Neural cell (in vitro differentiated cells): ENCODE measurements around the gene KIF12. TPM values are rescaled to one million over a fixed set of nuclear protein-coding genes. Genes with fewer than 3 reads are reported as not detected.

Experiments used
- H2AFZ ChIP-seq: fragments of 200-600, 300-800 bp; sonication (generic), shearing (Covaris generic); 2 replicates; pipeline ENCODE4 v1.6.0; 2014; ENCODE audit warnings: low read depth, mild to moderate bottlenecking, antibody characterized with exemption, low read length, moderate library complexity
- H3F3A ChIP-seq: fragments of 200-600 bp; shearing (Covaris generic); 2 replicates; pipeline ENCODE4 v1.6.1; 2016; ENCODE audit warnings: mild to moderate bottlenecking, moderate library complexity, mixed read lengths, antibody characterized with exemption, low read length; ENCODE audit not compliant: insufficient read depth, poor library complexity, severe bottlenecking
- H3K27ac ChIP-seq: fragments of 200-600, 300-800 bp; sonication (generic), shearing (Covaris generic); 2 replicates; pipeline ENCODE4 v1.5.1; 2014; ENCODE audit warnings: mild to moderate bottlenecking, low read length, moderate library complexity
- H3K27me3 ChIP-seq: fragments of 300-800, 200-600 bp; sonication (generic), shearing (Covaris generic); 2 replicates; pipeline ENCODE4 v1.6.0; 2014; ENCODE audit warnings: mild to moderate bottlenecking, low read depth, low read length, moderate library complexity; ENCODE audit not compliant: insufficient read depth
- H3K36me3 ChIP-seq: fragments of 300-800, 200-600 bp; sonication (generic), shearing (Covaris generic); 2 replicates; pipeline ENCODE4 v1.5.1; 2014; ENCODE audit warnings: mild to moderate bottlenecking, antibody characterized with exemption, low read length, moderate library complexity; ENCODE audit not compliant: insufficient read depth
- H3K4me2 ChIP-seq: fragments of 300-800, 200-600 bp; sonication (generic), shearing (Covaris generic); 2 replicates; pipeline ENCODE4 v1.6.0; 2014; ENCODE audit warnings: mild to moderate bottlenecking, low read length
- H3K4me3 ChIP-seq: fragments of 300-800, 200-600 bp; sonication (generic), shearing (Covaris generic); 2 replicates; pipeline ENCODE4 v1.5.1; 2014; ENCODE audit warnings: mild to moderate bottlenecking, low read length, moderate library complexity
- H3K79me2 ChIP-seq: fragments of 200-600 bp; shearing (Covaris generic); replicated peaks from 2 replicates; pipeline ENCODE4 v1.6.0; 2014; ENCODE audit warnings: mild to moderate bottlenecking, low read length, moderate library complexity; ENCODE audit not compliant: insufficient read depth
- H3K9ac ChIP-seq: fragments of 300-800, 200-600 bp; sonication (generic), shearing (Covaris generic); 2 replicates; pipeline ENCODE4 v1.6.1; 2016; ENCODE audit warnings: mild to moderate bottlenecking, low read length, mixed read lengths
- H3K9me2 ChIP-seq: fragments of 200-600 bp; shearing (Covaris generic); 2 replicates; pipeline ENCODE4 v1.6.1; 2016; ENCODE audit warnings: mild to moderate bottlenecking, low read length, mixed read lengths; ENCODE audit not compliant: insufficient read depth
- H3K9me3 ChIP-seq: fragments of 200-600, 300-800 bp; sonication (generic), shearing (Covaris generic); 2 replicates; pipeline ENCODE4 v1.6.1; 2016; ENCODE audit warnings: mild to moderate bottlenecking, mixed run types, low read length, moderate library complexity, mixed read lengths
- H4K20me1 ChIP-seq: fragments of 200-600 bp; shearing (Covaris generic); 2 replicates; pipeline ENCODE4 v1.6.1; 2016; ENCODE audit warnings: mild to moderate bottlenecking, mixed run types; ENCODE audit not compliant: insufficient read depth
- EP300 ChIP-seq: fragments of 450-650 bp; conservative IDR thresholded peaks from 2 replicates; pipeline ENCODE4 v1.6.1; 2014; ENCODE audit warnings: antibody characterized with exemption, mild to moderate bottlenecking, moderate library complexity; ENCODE audit not compliant: poor library complexity, severe bottlenecking
- EZH2 ChIP-seq: fragments of 200-600, 300-800 bp; shearing (Covaris generic), sonication (generic); IDR thresholded peaks from 2 replicates; pipeline ENCODE4 v1.6.1; 2014; ENCODE audit warnings: antibody characterized with exemption, low read length, borderline replicate concordance, mild to moderate bottlenecking; ENCODE audit not compliant: insufficient read depth, poor library complexity, severe bottlenecking
- MXI1 ChIP-seq: fragments of 450-650 bp; conservative IDR thresholded peaks from 2 replicates; pipeline ENCODE4 v1.6.1; 2014; ENCODE audit warnings: antibody characterized with exemption, mild to moderate bottlenecking; ENCODE audit not compliant: poor library complexity, severe bottlenecking
- POLR2AphosphoS5 ChIP-seq: IDR thresholded peaks from 2 replicates; pipeline ENCODE4 v1.6.1; 2012
- RAD21 ChIP-seq: fragments of 450-650 bp; conservative IDR thresholded peaks from 2 replicates; pipeline ENCODE4 v1.6.1; 2014; ENCODE audit warnings: antibody characterized with exemption, mild to moderate bottlenecking, moderate library complexity
- SMC3 ChIP-seq: fragments of 450-650 bp; conservative IDR thresholded peaks from 2 replicates; pipeline ENCODE4 v1.6.1; 2014; ENCODE audit warnings: antibody characterized with exemption, mild to moderate bottlenecking, moderate library complexity; ENCODE audit not compliant: poor library complexity
- TAF1 ChIP-seq: IDR thresholded peaks from 2 replicates; pipeline ENCODE4 v1.6.1; 2012; ENCODE audit warnings: low read depth
- polyA plus RNA-seq: library from polyadenylated mRNA; depleted of rRNA; stranded (reverse); fragments of >200 nt; gene quantifications from 2 replicates; pipeline ENCODE4 v1.2.3, GENCODE V29; 2014
- TF ChIP-seq, protein P1 (sequence below): fragments of 450-650 bp; IDR thresholded peaks from 2 replicates; pipeline ENCODE4 v1.5.1; 2014; ENCODE audit warnings: antibody characterized with exemption, mild to moderate bottlenecking, moderate library complexity; ENCODE audit not compliant: poor library complexity, severe bottlenecking
- TF ChIP-seq, protein P2 (sequence below): IDR thresholded peaks from 2 replicates; pipeline ENCODE4 v1.6.1; 2012; ENCODE audit warnings: borderline replicate concordance

The KIF12 gene
- polyA plus RNA-seq, 1 donor from 2014 or later: not detected

DNA sequence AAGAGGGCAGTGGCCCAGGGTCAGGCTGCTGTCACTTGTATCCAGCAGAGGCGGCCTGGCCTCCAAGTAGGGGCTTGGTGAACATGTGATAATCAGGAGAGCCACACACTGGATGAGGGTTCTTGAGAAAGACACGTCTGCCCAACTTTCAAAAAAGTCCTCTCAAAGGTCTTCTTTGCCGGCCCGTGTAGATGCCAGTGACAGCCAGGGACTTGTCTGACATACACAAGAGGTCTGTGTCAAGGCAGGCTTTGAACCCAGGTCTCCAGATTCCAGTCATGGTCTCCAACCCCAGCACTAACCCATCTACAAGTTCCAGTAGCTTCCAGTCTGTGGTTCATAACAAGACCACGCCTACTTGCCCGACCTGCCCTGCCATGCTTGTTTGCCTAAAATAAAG lies 13.1 kb downstream of the KIF12 start:
- no peaks in the 10 kb centered on the region for H3K36me3 ChIP-seq
- H3K4me3 ChIP-seq: no peak overlapping the region
- H3F3A ChIP-seq: no peaks in the 10 kb centered on the region
- H3K4me2 ChIP-seq: no peak overlapping the region
- no peaks in the 10 kb centered on the region for H3K79me2 ChIP-seq
- no peaks in the 10 kb centered on the region for H3K9me2 ChIP-seq
- TF ChIP-seq EP300 (no peak), SMC3 (no peak), MXI1 (no peak), EZH2 (no peak), TAF1 (no peak), POLR2AphosphoS5 (no peak), RAD21 (no peak)
- TF ChIP-seq, protein P1, sequence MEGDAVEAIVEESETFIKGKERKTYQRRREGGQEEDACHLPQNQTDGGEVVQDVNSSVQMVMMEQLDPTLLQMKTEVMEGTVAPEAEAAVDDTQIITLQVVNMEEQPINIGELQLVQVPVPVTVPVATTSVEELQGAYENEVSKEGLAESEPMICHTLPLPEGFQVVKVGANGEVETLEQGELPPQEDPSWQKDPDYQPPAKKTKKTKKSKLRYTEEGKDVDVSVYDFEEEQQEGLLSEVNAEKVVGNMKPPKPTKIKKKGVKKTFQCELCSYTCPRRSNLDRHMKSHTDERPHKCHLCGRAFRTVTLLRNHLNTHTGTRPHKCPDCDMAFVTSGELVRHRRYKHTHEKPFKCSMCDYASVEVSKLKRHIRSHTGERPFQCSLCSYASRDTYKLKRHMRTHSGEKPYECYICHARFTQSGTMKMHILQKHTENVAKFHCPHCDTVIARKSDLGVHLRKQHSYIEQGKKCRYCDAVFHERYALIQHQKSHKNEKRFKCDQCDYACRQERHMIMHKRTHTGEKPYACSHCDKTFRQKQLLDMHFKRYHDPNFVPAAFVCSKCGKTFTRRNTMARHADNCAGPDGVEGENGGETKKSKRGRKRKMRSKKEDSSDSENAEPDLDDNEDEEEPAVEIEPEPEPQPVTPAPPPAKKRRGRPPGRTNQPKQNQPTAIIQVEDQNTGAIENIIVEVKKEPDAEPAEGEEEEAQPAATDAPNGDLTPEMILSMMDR: no peak
- TF ChIP-seq, protein P2, sequence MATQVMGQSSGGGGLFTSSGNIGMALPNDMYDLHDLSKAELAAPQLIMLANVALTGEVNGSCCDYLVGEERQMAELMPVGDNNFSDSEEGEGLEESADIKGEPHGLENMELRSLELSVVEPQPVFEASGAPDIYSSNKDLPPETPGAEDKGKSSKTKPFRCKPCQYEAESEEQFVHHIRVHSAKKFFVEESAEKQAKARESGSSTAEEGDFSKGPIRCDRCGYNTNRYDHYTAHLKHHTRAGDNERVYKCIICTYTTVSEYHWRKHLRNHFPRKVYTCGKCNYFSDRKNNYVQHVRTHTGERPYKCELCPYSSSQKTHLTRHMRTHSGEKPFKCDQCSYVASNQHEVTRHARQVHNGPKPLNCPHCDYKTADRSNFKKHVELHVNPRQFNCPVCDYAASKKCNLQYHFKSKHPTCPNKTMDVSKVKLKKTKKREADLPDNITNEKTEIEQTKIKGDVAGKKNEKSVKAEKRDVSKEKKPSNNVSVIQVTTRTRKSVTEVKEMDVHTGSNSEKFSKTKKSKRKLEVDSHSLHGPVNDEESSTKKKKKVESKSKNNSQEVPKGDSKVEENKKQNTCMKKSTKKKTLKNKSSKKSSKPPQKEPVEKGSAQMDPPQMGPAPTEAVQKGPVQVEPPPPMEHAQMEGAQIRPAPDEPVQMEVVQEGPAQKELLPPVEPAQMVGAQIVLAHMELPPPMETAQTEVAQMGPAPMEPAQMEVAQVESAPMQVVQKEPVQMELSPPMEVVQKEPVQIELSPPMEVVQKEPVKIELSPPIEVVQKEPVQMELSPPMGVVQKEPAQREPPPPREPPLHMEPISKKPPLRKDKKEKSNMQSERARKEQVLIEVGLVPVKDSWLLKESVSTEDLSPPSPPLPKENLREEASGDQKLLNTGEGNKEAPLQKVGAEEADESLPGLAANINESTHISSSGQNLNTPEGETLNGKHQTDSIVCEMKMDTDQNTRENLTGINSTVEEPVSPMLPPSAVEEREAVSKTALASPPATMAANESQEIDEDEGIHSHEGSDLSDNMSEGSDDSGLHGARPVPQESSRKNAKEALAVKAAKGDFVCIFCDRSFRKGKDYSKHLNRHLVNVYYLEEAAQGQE: no peak
- H3K27me3 ChIP-seq: no peaks in the 10 kb centered on the region
- H3K27ac ChIP-seq: no peak overlapping the region
- H3K9me3 ChIP-seq: no peaks in the 10 kb centered on the region
- H2AFZ ChIP-seq: no peak overlapping the region
- H4K20me1 ChIP-seq: no peaks in the 10 kb centered on the region
- no peak overlapping the region for H3K9ac ChIP-seq

DNA sequence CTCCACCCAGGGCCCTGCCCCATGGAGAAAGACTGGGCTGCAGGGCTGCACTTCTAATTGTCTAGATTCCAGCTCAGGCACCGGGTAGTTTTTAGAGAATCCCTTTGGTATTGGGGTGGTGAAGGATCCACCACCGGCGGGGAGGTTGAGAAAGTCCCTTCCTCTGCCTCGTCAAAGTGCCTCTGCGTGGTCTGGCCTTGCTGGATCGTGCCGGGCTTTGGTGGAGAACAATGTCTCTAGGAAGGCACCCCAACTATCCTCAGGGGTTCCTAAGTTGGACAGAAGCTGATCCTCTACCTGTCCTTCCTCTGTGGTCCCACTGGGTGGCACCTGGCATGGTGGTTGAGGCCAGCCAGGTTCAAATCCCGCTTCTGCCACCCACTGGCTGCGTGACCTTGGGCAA lies 13.7 kb downstream of the KIF12 start:
- Histone ChIP-seq H3K9me2 (no peaks in the 10 kb centered on the region), H3K27me3 (no peaks in the 10 kb centered on the region), H3K36me3 (no peaks in the 10 kb centered on the region), H3K4me2 (no peak overlapping the region), H3K4me3 (no peak overlapping the region), H3K9ac (no peak overlapping the region), H3K27ac (no peak overlapping the region), H3K79me2 (no peaks in the 10 kb centered on the region), H3F3A (no peaks in the 10 kb centered on the region), H2AFZ (no peak overlapping the region), H3K9me3 (no peaks in the 10 kb centered on the region), H4K20me1 (no peaks in the 10 kb centered on the region)
- no peak for TF ChIP-seq SMC3
- no peak for TF ChIP-seq EP300
- TF ChIP-seq POLR2AphosphoS5: no peak
- TF ChIP-seq TAF1: no peak
- no peak for TF ChIP-seq EZH2
- TF ChIP-seq, protein P2: no peak
- TF ChIP-seq, protein P1: no peak
- no peak for TF ChIP-seq MXI1
- no peak for TF ChIP-seq RAD21
